Neural cell (in vitro differentiated cells): ENCODE measurements around the gene TEX261. TPM values are rescaled to one million over a fixed set of nuclear protein-coding genes. Genes with fewer than 3 reads are reported as not detected.

Source experiments
- H2AFZ ChIP-seq: fragments of 200-600, 300-800 bp; sonication (generic), shearing (Covaris generic); 2 replicates; pipeline ENCODE4 v1.6.0; 2014; ENCODE audit warnings: low read depth, mild to moderate bottlenecking, antibody characterized with exemption, low read length, moderate library complexity
- H3F3A ChIP-seq: fragments of 200-600 bp; shearing (Covaris generic); 2 replicates; pipeline ENCODE4 v1.6.1; 2016; ENCODE audit warnings: mild to moderate bottlenecking, moderate library complexity, mixed read lengths, antibody characterized with exemption, low read length; ENCODE audit not compliant: insufficient read depth, poor library complexity, severe bottlenecking
- H3K27ac ChIP-seq: fragments of 200-600, 300-800 bp; sonication (generic), shearing (Covaris generic); 2 replicates; pipeline ENCODE4 v1.5.1; 2014; ENCODE audit warnings: mild to moderate bottlenecking, low read length, moderate library complexity
- H3K27me3 ChIP-seq: fragments of 300-800, 200-600 bp; sonication (generic), shearing (Covaris generic); 2 replicates; pipeline ENCODE4 v1.6.0; 2014; ENCODE audit warnings: mild to moderate bottlenecking, low read depth, low read length, moderate library complexity; ENCODE audit not compliant: insufficient read depth
- H3K36me3 ChIP-seq: fragments of 300-800, 200-600 bp; sonication (generic), shearing (Covaris generic); 2 replicates; pipeline ENCODE4 v1.5.1; 2014; ENCODE audit warnings: mild to moderate bottlenecking, antibody characterized with exemption, low read length, moderate library complexity; ENCODE audit not compliant: insufficient read depth
- H3K4me2 ChIP-seq: fragments of 300-800, 200-600 bp; sonication (generic), shearing (Covaris generic); 2 replicates; pipeline ENCODE4 v1.6.0; 2014; ENCODE audit warnings: mild to moderate bottlenecking, low read length
- H3K4me3 ChIP-seq: fragments of 300-800, 200-600 bp; sonication (generic), shearing (Covaris generic); 2 replicates; pipeline ENCODE4 v1.5.1; 2014; ENCODE audit warnings: mild to moderate bottlenecking, low read length, moderate library complexity
- H3K79me2 ChIP-seq: fragments of 200-600 bp; shearing (Covaris generic); replicated peaks from 2 replicates; pipeline ENCODE4 v1.6.0; 2014; ENCODE audit warnings: mild to moderate bottlenecking, low read length, moderate library complexity; ENCODE audit not compliant: insufficient read depth
- H3K9ac ChIP-seq: fragments of 300-800, 200-600 bp; sonication (generic), shearing (Covaris generic); 2 replicates; pipeline ENCODE4 v1.6.1; 2016; ENCODE audit warnings: mild to moderate bottlenecking, low read length, mixed read lengths
- H3K9me2 ChIP-seq: fragments of 200-600 bp; shearing (Covaris generic); 2 replicates; pipeline ENCODE4 v1.6.1; 2016; ENCODE audit warnings: mild to moderate bottlenecking, low read length, mixed read lengths; ENCODE audit not compliant: insufficient read depth
- H3K9me3 ChIP-seq: fragments of 200-600, 300-800 bp; sonication (generic), shearing (Covaris generic); 2 replicates; pipeline ENCODE4 v1.6.1; 2016; ENCODE audit warnings: mild to moderate bottlenecking, mixed run types, low read length, moderate library complexity, mixed read lengths
- H4K20me1 ChIP-seq: fragments of 200-600 bp; shearing (Covaris generic); 2 replicates; pipeline ENCODE4 v1.6.1; 2016; ENCODE audit warnings: mild to moderate bottlenecking, mixed run types; ENCODE audit not compliant: insufficient read depth
- EP300 ChIP-seq: fragments of 450-650 bp; conservative IDR thresholded peaks from 2 replicates; pipeline ENCODE4 v1.6.1; 2014; ENCODE audit warnings: antibody characterized with exemption, mild to moderate bottlenecking, moderate library complexity; ENCODE audit not compliant: poor library complexity, severe bottlenecking
- EZH2 ChIP-seq: fragments of 200-600, 300-800 bp; shearing (Covaris generic), sonication (generic); IDR thresholded peaks from 2 replicates; pipeline ENCODE4 v1.6.1; 2014; ENCODE audit warnings: antibody characterized with exemption, low read length, borderline replicate concordance, mild to moderate bottlenecking; ENCODE audit not compliant: insufficient read depth, poor library complexity, severe bottlenecking
- MXI1 ChIP-seq: fragments of 450-650 bp; conservative IDR thresholded peaks from 2 replicates; pipeline ENCODE4 v1.6.1; 2014; ENCODE audit warnings: antibody characterized with exemption, mild to moderate bottlenecking; ENCODE audit not compliant: poor library complexity, severe bottlenecking
- POLR2AphosphoS5 ChIP-seq: IDR thresholded peaks from 2 replicates; pipeline ENCODE4 v1.6.1; 2012
- RAD21 ChIP-seq: fragments of 450-650 bp; conservative IDR thresholded peaks from 2 replicates; pipeline ENCODE4 v1.6.1; 2014; ENCODE audit warnings: antibody characterized with exemption, mild to moderate bottlenecking, moderate library complexity
- REST ChIP-seq: IDR thresholded peaks from 2 replicates; pipeline ENCODE4 v1.6.1; 2012; ENCODE audit warnings: borderline replicate concordance
- SMC3 ChIP-seq: fragments of 450-650 bp; conservative IDR thresholded peaks from 2 replicates; pipeline ENCODE4 v1.6.1; 2014; ENCODE audit warnings: antibody characterized with exemption, mild to moderate bottlenecking, moderate library complexity; ENCODE audit not compliant: poor library complexity
- TAF1 ChIP-seq: IDR thresholded peaks from 2 replicates; pipeline ENCODE4 v1.6.1; 2012; ENCODE audit warnings: low read depth
- polyA plus RNA-seq: library from polyadenylated mRNA; depleted of rRNA; stranded (reverse); fragments of >200 nt; gene quantifications from 2 replicates; pipeline ENCODE4 v1.2.3, GENCODE V29; 2014
- TF ChIP-seq, protein P1 (sequence below): fragments of 450-650 bp; IDR thresholded peaks from 2 replicates; pipeline ENCODE4 v1.5.1; 2014; ENCODE audit warnings: antibody characterized with exemption, mild to moderate bottlenecking, moderate library complexity; ENCODE audit not compliant: poor library complexity, severe bottlenecking

TEX261 gene
- polyA plus RNA-seq, 1 donor from 2014 or later = 48.2 TPM

- Histone ChIP-seq H3K4me3 (no peak overlapping the region), H3K9me3 (no peaks in the 10 kb centered on the region)
Observed at GRCh38 chr2:71003966-71004755, 9.5 kb upstream of the TEX261 start.

DNA sequence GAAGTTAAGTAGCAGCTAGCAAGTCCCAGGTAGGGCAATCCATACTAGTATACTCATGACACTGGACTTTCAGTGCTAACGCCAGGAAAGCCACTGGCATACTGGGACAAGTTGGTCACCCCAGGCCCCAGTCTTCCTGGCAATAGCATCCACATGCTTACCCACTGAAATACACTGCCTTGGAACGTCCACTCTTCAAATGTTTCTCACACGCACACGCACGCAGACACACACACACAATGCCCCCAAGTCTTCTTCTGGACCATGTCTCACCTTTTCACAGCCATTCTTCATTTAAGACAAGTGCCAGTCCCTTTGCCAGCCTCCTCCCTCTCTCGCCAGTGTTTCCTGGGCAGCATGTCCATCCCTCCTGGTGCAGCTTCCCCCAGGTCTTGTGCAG, 8.7 kb upstream of the TEX261 start:
- Histone ChIP-seq H3F3A (no peaks in the 10 kb centered on the region), H3K27ac (no peak overlapping the region), H3K36me3 (no peaks in the 10 kb centered on the region), H3K9ac (no peak overlapping the region), H3K4me3 (no peak overlapping the region), H3K9me3 (no peaks in the 10 kb centered on the region), H3K79me2 (no peaks in the 10 kb centered on the region), H3K4me2 (no peak overlapping the region), H3K9me2 (no peaks in the 10 kb centered on the region), H2AFZ (no peak overlapping the region), H4K20me1 (no peaks in the 10 kb centered on the region), H3K27me3 (no peaks in the 10 kb centered on the region)
- TF ChIP-seq EP300 (no peak), MXI1 (no peak), RAD21 (no peak), EZH2 (no peak), REST (no peak), SMC3 (no peak), TAF1 (no peak), POLR2AphosphoS5 (no peak)

More at GRCh38 chr2:71003966-71004755, 9.5 kb upstream of the TEX261 start:
- Histone ChIP-seq H3F3A (no peaks in the 10 kb centered on the region), H2AFZ (no peak overlapping the region), H3K9ac (no peak overlapping the region), H3K27ac (no peak overlapping the region), H3K27me3 (no peaks in the 10 kb centered on the region), H4K20me1 (no peaks in the 10 kb centered on the region), H3K9me2 (no peaks in the 10 kb centered on the region), H3K36me3 (no peaks in the 10 kb centered on the region), H3K79me2 (no peaks in the 10 kb centered on the region), H3K4me2 (no peak overlapping the region)
- TF ChIP-seq SMC3 (no peak), POLR2AphosphoS5 (no peak), REST (no peak), EP300 (no peak), MXI1 (no peak), EZH2 (no peak), TAF1 (no peak), RAD21 (no peak)
- TF ChIP-seq, protein P1, sequence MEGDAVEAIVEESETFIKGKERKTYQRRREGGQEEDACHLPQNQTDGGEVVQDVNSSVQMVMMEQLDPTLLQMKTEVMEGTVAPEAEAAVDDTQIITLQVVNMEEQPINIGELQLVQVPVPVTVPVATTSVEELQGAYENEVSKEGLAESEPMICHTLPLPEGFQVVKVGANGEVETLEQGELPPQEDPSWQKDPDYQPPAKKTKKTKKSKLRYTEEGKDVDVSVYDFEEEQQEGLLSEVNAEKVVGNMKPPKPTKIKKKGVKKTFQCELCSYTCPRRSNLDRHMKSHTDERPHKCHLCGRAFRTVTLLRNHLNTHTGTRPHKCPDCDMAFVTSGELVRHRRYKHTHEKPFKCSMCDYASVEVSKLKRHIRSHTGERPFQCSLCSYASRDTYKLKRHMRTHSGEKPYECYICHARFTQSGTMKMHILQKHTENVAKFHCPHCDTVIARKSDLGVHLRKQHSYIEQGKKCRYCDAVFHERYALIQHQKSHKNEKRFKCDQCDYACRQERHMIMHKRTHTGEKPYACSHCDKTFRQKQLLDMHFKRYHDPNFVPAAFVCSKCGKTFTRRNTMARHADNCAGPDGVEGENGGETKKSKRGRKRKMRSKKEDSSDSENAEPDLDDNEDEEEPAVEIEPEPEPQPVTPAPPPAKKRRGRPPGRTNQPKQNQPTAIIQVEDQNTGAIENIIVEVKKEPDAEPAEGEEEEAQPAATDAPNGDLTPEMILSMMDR = no peak
